GM12891 (cell line): ENCODE data around the gene PCDH7.

Experiments
- DNase-seq: peaks from one replicate; pipeline ENCODE4 v3.0.0; 2011; ENCODE audit warnings: low spot score; ENCODE audit not compliant: insufficient read length
- FAIRE-seq: peaks from 2 replicates; lab custom pipeline; 2011; peaks lifted over from hg19 to GRCh38; lab: Jason Lieb, UNC
- SPI1 ChIP-seq: IDR thresholded peaks from 2 replicates; pipeline ENCODE4 v1.6.1; 2011; ENCODE audit warnings: low read depth, low read length, control low read depth

The PCDH7 gene

GRCh38 chr4:30776921-30777415, 56.8 kb downstream of the PCDH7 start:
- no peak for FAIRE-seq
- TF ChIP-seq SPI1: no peak
- DNase-seq: no peak
